HG02798 (cell line): ENCODE measurements around the gene TSHR.
A peak's percentile ranks its signal among the peaks of the same experiment; 100 is the strongest.
"Not testable (repeated sequence)": the region's sequence is repeated elsewhere in the genome, so short reads cannot be mapped to it uniquely, and the experiment has no call there.

Experiments
- ATAC-seq: cut with Tn5 transposase; IDR thresholded peaks from one replicate; pipeline ENCODE4 v1.9.1; 2021; ENCODE audit warnings: mild to moderate bottlenecking; ENCODE audit not compliant: unreplicated experiment, poor library complexity

Gene TSHR

GRCh38 chr14:80946797-80947196 is 8.6 kb upstream of the TSHR start:
- no peak for ATAC-seq

- no peak for ATAC-seq
Observed at GRCh38 chr14:80948291-80948690, 7.1 kb upstream of the TSHR start.

- ATAC-seq, result no peak
Observed at GRCh38 chr14:80951491-80951890, 3.9 kb upstream of the TSHR start.

GRCh38 chr14:80953211-80953610 is 2.2 kb upstream of the TSHR start:
- ATAC-seq, result not testable (repeated sequence)

- peak; percentile 19 for ATAC-seq
Observed at GRCh38 chr14:80954687-80955299, 628 bp upstream of the TSHR start.

- no peak for ATAC-seq
Observed at GRCh38 chr14:80956102-80956501, 681 bp downstream of the TSHR start.

GRCh38 chr14:80956922-80957321 is 1.5 kb downstream of the TSHR start:
- no peak for ATAC-seq

- ATAC-seq, result no peak
Observed at GRCh38 chr14:80957613-80958012, 2.2 kb downstream of the TSHR start.

- no peak for ATAC-seq
Observed at GRCh38 chr14:80958226-80958625, 2.8 kb downstream of the TSHR start.

- no peak for ATAC-seq
Observed at GRCh38 chr14:80958939-80959338, 3.5 kb downstream of the TSHR start.

- peak; percentile 97 for ATAC-seq
Observed at GRCh38 chr14:80959496-80959895, 4.1 kb downstream of the TSHR start.

- ATAC-seq, result no peak
Observed at GRCh38 chr14:80965037-80965436, 9.6 kb downstream of the TSHR start.

- ATAC-seq, result no peak
Observed at GRCh38 chr14:80973931-80974641, 18.7 kb downstream of the TSHR start.

GRCh38 chr14:80974679-80975078 is 19.3 kb downstream of the TSHR start:
- no peak for ATAC-seq

- ATAC-seq, result peak; percentile 54
Observed at GRCh38 chr14:80977221-80977620, 21.8 kb downstream of the TSHR start.

- ATAC-seq, result peak; percentile 56
Observed at GRCh38 chr14:80978403-80978802, 23.0 kb downstream of the TSHR start.

GRCh38 chr14:80979951-80980350 is 24.5 kb downstream of the TSHR start:
- ATAC-seq, result no peak

- ATAC-seq, result no peak
Observed at GRCh38 chr14:80981156-80981555, 25.7 kb downstream of the TSHR start.

- ATAC-seq, result no peak
Observed at GRCh38 chr14:80981673-80982072, 26.3 kb downstream of the TSHR start.

GRCh38 chr14:80982711-80983110 is 27.3 kb downstream of the TSHR start:
- ATAC-seq, result no peak

GRCh38 chr14:80987235-80988032 is 32.0 kb downstream of the TSHR start:
- ATAC-seq, result peak; percentile 73
